GM12878 (cell line): ENCODE results near the gene MAML3. TPM values are rescaled to one million over a fixed set of nuclear protein-coding genes. Genes with fewer than 3 reads are reported as not detected.

Experiments
- ATAC-seq: fragments of 200-7000 bp; cut with Tn5 transposase; 3 replicates; pipeline ENCODE4 v1.9.1; 2020; ENCODE audit warnings: mild to moderate bottlenecking, moderate library complexity
- BruUV-seq: library from RNA; stranded (reverse); fragments of 400-500 nt; replicated peaks from 2 replicates; lab custom pipeline; 2021; lab: Mats Ljungman, UMichigan
- CTCF ChIA-PET: fragments of 300-600 bp; sonication (Branson Sonifier 250); formaldehyde crosslinking; extraction: SDS; loops from one replicate; lab custom pipeline; 2021; ENCODE audit warnings: inconsistent platforms; lab: Yijun Ruan, JAX
- POLR2A ChIA-PET: fragments of 350-600 bp; formaldehyde crosslinking; extraction: SDS; loops from one replicate; lab custom pipeline; 2021; ENCODE audit warnings: inconsistent platforms; lab: Charles Lee
- RAD21 ChIA-PET: fragments of 300-600 bp; sonication (Branson Sonifier 250); formaldehyde crosslinking; loops from one replicate; lab custom pipeline; 2023; ENCODE audit warnings: antibody characterized with exemption; ENCODE audit not compliant: unreplicated experiment; lab: Charles Lee
- SMC1A ChIA-PET: fragments of 300-600 bp; sonication (Branson Sonifier 250); formaldehyde crosslinking; loops from one replicate; lab custom pipeline; 2023; ENCODE audit not compliant: unreplicated experiment, uncharacterized antibody; lab: Charles Lee
- DNase-seq: peaks from one replicate; pipeline ENCODE4 v3.0.0-alpha.2; 2011; ENCODE audit warnings: low read depth, low spot score
- FAIRE-seq: peaks from 3 replicates; lab custom pipeline; 2011; peaks lifted over from hg19 to GRCh38; lab: Jason Lieb, UNC
- H2AFZ ChIP-seq: 2 replicates; pipeline ENCODE4 v1.6.0; 2011; ENCODE audit warnings: low read depth, low read length, control low read depth; ENCODE audit not compliant: control insufficient read depth
- H3K27ac ChIP-seq: 2 replicates; pipeline ENCODE4 v1.5.1; 2011; ENCODE audit warnings: control low read depth; ENCODE audit not compliant: control insufficient read depth, insufficient read depth
- H3K27me3 ChIP-seq, 2 experiments: replicated peaks in 1 of 2; 2 replicates each; pipeline versions ENCODE4 v1.6.0 to v1.6.1; 2011; ENCODE audit warnings: low read length in 1 of 2; ENCODE audit not compliant: control insufficient read depth in 2 of 2, insufficient read depth in 2 of 2
- H3K36me3 ChIP-seq, 2 experiments: 2 replicates each; pipeline ENCODE4 v1.5.1; 2011; ENCODE audit warnings: low read length in 1 of 2; ENCODE audit not compliant: control insufficient read depth in 2 of 2, insufficient read depth in 2 of 2
- H3K4me1 ChIP-seq: 2 replicates; pipeline ENCODE4 v1.6.1; 2011; ENCODE audit warnings: mild to moderate bottlenecking, low read length, moderate library complexity, mixed read lengths; ENCODE audit not compliant: control insufficient read depth, insufficient read depth
- H3K4me2 ChIP-seq: 2 replicates; pipeline ENCODE4 v1.6.0; 2011; ENCODE audit warnings: control low read depth; ENCODE audit not compliant: control insufficient read depth, insufficient read depth
- H3K4me3 ChIP-seq: fragments of 200-600 bp; sonication (generic); 2 replicates; pipeline ENCODE4 v1.5.1; 2016
- H3K79me2 ChIP-seq: 2 replicates; pipeline ENCODE4 v1.6.0; 2011; ENCODE audit warnings: low read length; ENCODE audit not compliant: control insufficient read depth, insufficient read depth
- H3K9ac ChIP-seq: 2 replicates; pipeline ENCODE4 v1.8.0; 2011; ENCODE audit warnings: low read length, control low read depth, mixed read lengths; ENCODE audit not compliant: control insufficient read depth, insufficient read depth
- H3K9me3 ChIP-seq: replicated peaks from 3 replicates; pipeline ENCODE4 v1.5.1; 2011; ENCODE audit warnings: mild to moderate bottlenecking, low read length; ENCODE audit not compliant: control insufficient read depth, insufficient read depth
- H4K20me1 ChIP-seq: 2 replicates; pipeline ENCODE4 v1.6.0; 2011; ENCODE audit not compliant: control insufficient read depth, insufficient read depth
- DPF2 ChIP-seq: fragments of 450-650 bp; IDR thresholded peaks from 2 replicates; pipeline ENCODE4 v1.6.1; 2017; ENCODE audit warnings: mild to moderate bottlenecking
- EED ChIP-seq: sonication (generic); IDR thresholded peaks from 2 replicates; pipeline ENCODE4 v1.6.1; 2016; ENCODE audit warnings: antibody characterized with exemption, low read depth
- HCFC1 ChIP-seq: fragments of 150-350 bp; IDR thresholded peaks from 2 replicates; pipeline ENCODE4 v1.6.1; 2014; ENCODE audit warnings: low read length
- HDAC2 ChIP-seq: fragments of 200-600 bp; sonication (generic); IDR thresholded peaks from 2 replicates; pipeline ENCODE4 v1.6.1; 2017
- MEF2B ChIP-seq: fragments of 450-650 bp; IDR thresholded peaks from 2 replicates; pipeline ENCODE4 v1.6.1; 2018; ENCODE audit warnings: mild to moderate bottlenecking, moderate library complexity; ENCODE audit not compliant: partially characterized antibody, poor library complexity, severe bottlenecking
- MTA3 ChIP-seq: IDR thresholded peaks from 2 replicates; pipeline ENCODE4 v1.6.1; 2012; ENCODE audit warnings: low read length, inconsistent platforms, borderline replicate concordance
- MYC ChIP-seq: IDR thresholded peaks from 2 replicates; pipeline ENCODE4 v1.6.1; 2011; ENCODE audit warnings: mild to moderate bottlenecking, low read length, moderate library complexity, inconsistent platforms; ENCODE audit not compliant: insufficient read depth, insufficient replicate concordance, insufficient read length, severe bottlenecking
- NBN ChIP-seq: fragments of 450-650 bp; IDR thresholded peaks from 2 replicates; pipeline ENCODE4 v1.6.1; 2016
- RAD51 ChIP-seq: fragments of 450-650 bp; IDR thresholded peaks from 2 replicates; pipeline ENCODE4 v1.6.1; 2016; ENCODE audit warnings: moderate library complexity, mild to moderate bottlenecking, inconsistent platforms
- RUNX3 ChIP-seq: IDR thresholded peaks from 2 replicates; pipeline ENCODE4 v1.6.1; 2012; ENCODE audit warnings: low read length, inconsistent platforms
- SMAD5 ChIP-seq: IDR thresholded peaks from 2 replicates; pipeline ENCODE4 v1.6.1; 2016; ENCODE audit warnings: antibody characterized with exemption, low read depth
- SMC3 ChIP-seq: IDR thresholded peaks from 2 replicates; pipeline ENCODE4 v1.6.1; 2011; ENCODE audit warnings: low read length, improper control_type of control experiment, borderline replicate concordance
- WGBS: methylation state at CpG from one replicate; pipeline ENCODE4 v1.1.6; 2016; ENCODE audit warnings: low lambda C conversion rate; ENCODE audit not compliant: insufficient replicate concordance, insufficient coverage; ENCODE audit errors: missing lambda C conversion rate; 5-methylcytosine and 5-hydroxymethylcytosine counted together
- in situ Hi-C: fragments of 300-500 bp; cut with MboI; formaldehyde crosslinking; loops from 9 replicates; pipeline ENCODE4 v1.14.3; 2018; ENCODE audit warnings: mixed read lengths
- intact Hi-C: fragments of 100-400 bp; cut with micrococcal nuclease; formaldehyde crosslinking; loops from one replicate; pipeline ENCODE4 v1.14.2; 2022; ENCODE audit not compliant: unreplicated experiment
- polyA plus RNA-seq, 11 experiments: library from polyadenylated mRNA; depleted of rRNA in 4 of 11; unstranded in 6 of 11; stranded (reverse) in 5 of 11; fragments of >200 nt; fragmentation: Nextera tagmentation in 4 of 11; fragmentation: Illumina TruSeq in 1 of 11; extraction: Ambion mirVana in 4 of 11; extraction: Trizol in 1 of 11; gene quantifications; 1 replicate in 1 of 11; 2 replicates in 10 of 11; pipeline versions ENCODE4 v1.2.1 to v1.2.3, GENCODE V29; 2011 to 2016; ENCODE audit warnings: inconsistent platforms in 2 of 11, missing spikeins in 2 of 11, low read depth in 1 of 11
- total RNA-seq, 4 experiments: library from RNA; depleted of rRNA in 3 of 4; stranded (reverse); fragments of >200 nt in 3 of 4; fragmentation: Illumina TruSeq in 1 of 4; extraction: Trizol in 1 of 4; gene quantifications; 2 replicates each; pipeline versions ENCODE4 v1.2.1 to v1.2.3, GENCODE V29; 2013 to 2021
- TF ChIP-seq, protein P1 (sequence below): fragments of 450-650 bp; IDR thresholded peaks from 2 replicates; pipeline ENCODE4 v1.6.1; 2017; ENCODE audit warnings: low read depth, mild to moderate bottlenecking, moderate library complexity
- TF ChIP-seq, protein P2 (sequence below): fragments of 450-650 bp; IDR thresholded peaks from 2 replicates; pipeline ENCODE4 v1.6.1; 2017; ENCODE audit warnings: mild to moderate bottlenecking, low read depth, inconsistent platforms; ENCODE audit not compliant: poor library complexity, severe bottlenecking
- TF ChIP-seq, protein P3 (sequence below): fragments of 450-650 bp; IDR thresholded peaks from 2 replicates; pipeline ENCODE4 v1.6.1; 2017; ENCODE audit warnings: borderline replicate concordance
- TF ChIP-seq, protein P4 (sequence below): fragments of 450-650 bp; formaldehyde crosslinking; IDR thresholded peaks from 2 replicates; pipeline ENCODE4 v1.4.0; 2022; ENCODE audit warnings: mild to moderate bottlenecking, moderate library complexity

Gene MAML3
- total and polyA plus RNA-seq, 10 of the 15 experiments (the other 5 are each of a cell fraction or from before 2014, with no cell fraction given) = under 0.01 to 0.53 (median 0.06) TPM; not detected in 2

DNA sequence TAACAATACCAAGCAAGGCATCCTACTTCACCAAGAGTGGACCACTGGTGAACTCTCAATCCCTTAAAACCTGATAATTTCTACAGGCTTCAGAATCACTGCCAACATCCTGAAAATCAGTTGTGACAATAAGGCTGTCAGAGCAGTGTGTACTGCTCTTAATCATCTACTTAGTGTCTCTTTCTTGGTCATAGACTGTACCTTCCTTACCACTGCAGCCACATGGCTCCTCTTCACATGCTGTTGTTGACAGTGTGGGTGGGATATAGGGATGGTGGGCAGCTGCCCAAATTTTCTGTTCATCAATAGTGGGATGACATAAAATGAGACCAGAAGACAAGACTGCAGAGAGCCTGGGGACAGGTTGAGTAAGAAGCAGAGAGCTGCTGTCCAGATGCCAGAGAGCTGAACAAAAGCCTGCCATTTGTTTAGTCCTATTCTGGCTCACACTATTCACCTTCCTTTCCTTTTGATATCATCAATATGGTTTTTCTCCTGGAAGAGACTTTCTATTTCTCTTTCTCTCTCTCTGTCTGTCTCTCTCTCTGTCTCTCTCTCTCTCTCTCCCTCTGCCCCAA is 309.4 kb downstream of the MAML3 start (continued):
- TF ChIP-seq, protein P1, sequence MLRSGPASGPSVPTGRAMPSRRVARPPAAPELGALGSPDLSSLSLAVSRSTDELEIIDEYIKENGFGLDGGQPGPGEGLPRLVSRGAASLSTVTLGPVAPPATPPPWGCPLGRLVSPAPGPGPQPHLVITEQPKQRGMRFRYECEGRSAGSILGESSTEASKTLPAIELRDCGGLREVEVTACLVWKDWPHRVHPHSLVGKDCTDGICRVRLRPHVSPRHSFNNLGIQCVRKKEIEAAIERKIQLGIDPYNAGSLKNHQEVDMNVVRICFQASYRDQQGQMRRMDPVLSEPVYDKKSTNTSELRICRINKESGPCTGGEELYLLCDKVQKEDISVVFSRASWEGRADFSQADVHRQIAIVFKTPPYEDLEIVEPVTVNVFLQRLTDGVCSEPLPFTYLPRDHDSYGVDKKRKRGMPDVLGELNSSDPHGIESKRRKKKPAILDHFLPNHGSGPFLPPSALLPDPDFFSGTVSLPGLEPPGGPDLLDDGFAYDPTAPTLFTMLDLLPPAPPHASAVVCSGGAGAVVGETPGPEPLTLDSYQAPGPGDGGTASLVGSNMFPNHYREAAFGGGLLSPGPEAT = no peak
- no peak for TF ChIP-seq NBN
- no peak for TF ChIP-seq DPF2
- no peak for TF ChIP-seq HCFC1
- TF ChIP-seq, protein P2, sequence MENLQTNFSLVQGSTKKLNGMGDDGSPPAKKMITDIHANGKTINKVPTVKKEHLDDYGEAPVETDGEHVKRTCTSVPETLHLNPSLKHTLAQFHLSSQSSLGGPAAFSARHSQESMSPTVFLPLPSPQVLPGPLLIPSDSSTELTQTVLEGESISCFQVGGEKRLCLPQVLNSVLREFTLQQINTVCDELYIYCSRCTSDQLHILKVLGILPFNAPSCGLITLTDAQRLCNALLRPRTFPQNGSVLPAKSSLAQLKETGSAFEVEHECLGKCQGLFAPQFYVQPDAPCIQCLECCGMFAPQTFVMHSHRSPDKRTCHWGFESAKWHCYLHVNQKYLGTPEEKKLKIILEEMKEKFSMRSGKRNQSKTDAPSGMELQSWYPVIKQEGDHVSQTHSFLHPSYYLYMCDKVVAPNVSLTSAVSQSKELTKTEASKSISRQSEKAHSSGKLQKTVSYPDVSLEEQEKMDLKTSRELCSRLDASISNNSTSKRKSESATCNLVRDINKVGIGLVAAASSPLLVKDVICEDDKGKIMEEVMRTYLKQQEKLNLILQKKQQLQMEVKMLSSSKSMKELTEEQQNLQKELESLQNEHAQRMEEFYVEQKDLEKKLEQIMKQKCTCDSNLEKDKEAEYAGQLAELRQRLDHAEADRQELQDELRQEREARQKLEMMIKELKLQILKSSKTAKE = no peak

DNA sequence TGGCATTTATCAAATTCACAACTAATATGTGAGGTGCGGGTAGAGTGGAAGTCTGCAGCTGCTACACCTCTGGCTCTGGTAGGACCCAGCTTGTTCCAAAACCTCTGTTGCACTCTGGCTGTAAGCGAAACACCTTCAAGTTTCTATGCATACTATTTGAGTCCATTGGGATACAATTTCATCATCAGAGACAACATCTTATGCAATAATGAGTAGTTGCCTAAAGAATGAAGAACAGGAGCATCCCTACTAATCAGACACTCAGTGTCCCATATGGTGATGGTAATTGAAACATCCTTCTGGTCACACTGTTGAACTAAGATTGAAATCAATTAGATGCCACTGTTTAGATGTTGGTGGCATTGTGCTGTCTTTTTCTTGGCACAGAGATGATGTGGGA is 309.9 kb downstream of the MAML3 start:
- Histone ChIP-seq H3K4me2 (no peak overlapping the region), H3K27me3 (peaks cover 3 to 5% of the 10 kb centered on the region in 2 experiments; a peak in 3 of 4 replicates), H2AFZ (no peak overlapping the region), H3K36me3 (no peaks in the 10 kb centered on the region), H3K4me3 (no peak overlapping the region), H3K9me3 (no peaks in the 10 kb centered on the region), H4K20me1 (no peaks in the 10 kb centered on the region), H3K27ac (no peak overlapping the region), H3K79me2 (no peaks in the 10 kb centered on the region), H3K9ac (no peak overlapping the region), H3K4me1 (no peaks in the 10 kb centered on the region)
- FAIRE-seq = no peak
- ChIA-PET SMC1A (no interaction called here), RAD21 (no interaction called here), CTCF (no interaction called here), POLR2A (no interaction called here)
- DNase-seq = no peak
- WGBS = 70% methylated on average over 2 of the region's 2 CpGs
- in situ Hi-C loops = no loop called here
- intact Hi-C loops = no loop called here
- BruUV-seq = no TSS peak
- no peak for ATAC-seq
- TF ChIP-seq MYC = no peak
- TF ChIP-seq SMC3 = no peak
- TF ChIP-seq, protein P3, sequence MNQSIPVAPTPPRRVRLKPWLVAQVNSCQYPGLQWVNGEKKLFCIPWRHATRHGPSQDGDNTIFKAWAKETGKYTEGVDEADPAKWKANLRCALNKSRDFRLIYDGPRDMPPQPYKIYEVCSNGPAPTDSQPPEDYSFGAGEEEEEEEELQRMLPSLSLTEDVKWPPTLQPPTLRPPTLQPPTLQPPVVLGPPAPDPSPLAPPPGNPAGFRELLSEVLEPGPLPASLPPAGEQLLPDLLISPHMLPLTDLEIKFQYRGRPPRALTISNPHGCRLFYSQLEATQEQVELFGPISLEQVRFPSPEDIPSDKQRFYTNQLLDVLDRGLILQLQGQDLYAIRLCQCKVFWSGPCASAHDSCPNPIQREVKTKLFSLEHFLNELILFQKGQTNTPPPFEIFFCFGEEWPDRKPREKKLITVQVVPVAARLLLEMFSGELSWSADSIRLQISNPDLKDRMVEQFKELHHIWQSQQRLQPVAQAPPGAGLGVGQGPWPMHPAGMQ = no peak
- TF ChIP-seq MTA3 = no peak
- TF ChIP-seq RAD51 = no peak
- no peak for TF ChIP-seq MEF2B
- TF ChIP-seq, protein P4, sequence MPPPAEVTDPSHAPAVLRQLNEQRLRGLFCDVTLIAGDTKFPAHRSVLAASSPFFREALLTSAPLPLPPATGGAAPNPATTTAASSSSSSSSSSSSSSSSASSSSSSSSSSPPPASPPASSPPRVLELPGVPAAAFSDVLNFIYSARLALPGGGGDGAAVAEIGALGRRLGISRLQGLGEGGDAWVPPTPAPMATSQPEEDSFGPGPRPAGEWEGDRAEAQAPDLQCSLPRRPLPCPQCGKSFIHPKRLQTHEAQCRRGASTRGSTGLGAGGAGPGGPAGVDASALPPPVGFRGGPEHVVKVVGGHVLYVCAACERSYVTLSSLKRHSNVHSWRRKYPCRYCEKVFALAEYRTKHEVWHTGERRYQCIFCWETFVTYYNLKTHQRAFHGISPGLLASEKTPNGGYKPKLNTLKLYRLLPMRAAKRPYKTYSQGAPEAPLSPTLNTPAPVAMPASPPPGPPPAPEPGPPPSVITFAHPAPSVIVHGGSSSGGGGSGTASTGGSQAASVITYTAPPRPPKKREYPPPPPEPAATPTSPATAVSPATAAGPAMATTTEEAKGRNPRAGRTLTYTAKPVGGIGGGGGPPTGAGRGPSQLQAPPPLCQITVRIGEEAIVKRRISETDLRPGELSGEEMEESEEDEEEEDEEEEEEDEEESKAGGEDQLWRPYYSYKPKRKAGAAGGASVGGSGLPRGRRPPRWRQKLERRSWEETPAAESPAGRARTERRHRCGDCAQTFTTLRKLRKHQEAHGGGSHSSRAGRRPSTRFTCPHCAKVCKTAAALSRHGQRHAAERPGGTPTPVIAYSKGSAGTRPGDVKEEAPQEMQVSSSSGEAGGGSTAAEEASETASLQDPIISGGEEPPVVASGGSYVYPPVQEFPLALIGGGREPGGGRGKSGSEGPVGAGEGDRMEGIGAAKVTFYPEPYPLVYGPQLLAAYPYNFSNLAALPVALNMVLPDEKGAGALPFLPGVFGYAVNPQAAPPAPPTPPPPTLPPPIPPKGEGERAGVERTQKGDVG = no peak
- no peak for TF ChIP-seq NBN
- no peak for TF ChIP-seq HDAC2
- no peak for TF ChIP-seq RUNX3
- TF ChIP-seq SMAD5 = no peak
- TF ChIP-seq EED = no peak
